Fibroblast of lung (primary cell): ENCODE results near the gene CP. TPM values are rescaled to one million over a fixed set of nuclear protein-coding genes. Genes with fewer than 3 reads are reported as not detected.
A peak's percentile ranks its signal among the peaks of the same experiment; 100 is the strongest.

Source experiments
- DNase-seq, 2 donors: peaks; one replicate each; pipeline versions ENCODE4 v3.0.0 to v3.0.0-alpha.2; 2010; ENCODE audit warnings: low read depth in 2 of 2
- H2AFZ ChIP-seq: 2 replicates; pipeline ENCODE4 v1.5.1; 2012; ENCODE audit warnings: low read length, control low read depth, inconsistent platforms
- H3K27ac ChIP-seq: 2 replicates; pipeline ENCODE4 v1.5.1; 2011; ENCODE audit warnings: low read length, control low read depth; ENCODE audit not compliant: insufficient read depth
- H3K27me3 ChIP-seq: 2 replicates; pipeline ENCODE4 v1.5.1; 2011; ENCODE audit warnings: mild to moderate bottlenecking, low read length; ENCODE audit not compliant: control insufficient read depth, insufficient read depth
- H3K36me3 ChIP-seq: 2 replicates; pipeline ENCODE4 v1.5.1; 2011; ENCODE audit warnings: low read length; ENCODE audit not compliant: control insufficient read depth, insufficient read depth
- H3K4me1 ChIP-seq: 2 replicates; pipeline ENCODE4 v1.5.1; 2011; ENCODE audit warnings: low read length; ENCODE audit not compliant: control insufficient read depth, insufficient read depth; ENCODE audit errors: extremely low read depth
- H3K4me2 ChIP-seq: 2 replicates; pipeline ENCODE4 v1.5.1; 2011; ENCODE audit warnings: low read length, control low read depth; ENCODE audit not compliant: insufficient read depth; ENCODE audit errors: extremely low read depth
- H3K4me3 ChIP-seq, 4 experiments: fragments of 200-600 bp in 1 of 4; sonication (generic) in 1 of 4; replicated peaks in 1 of 4; 2 replicates each; pipeline ENCODE4 v1.5.1; 2011 to 2016; ENCODE audit warnings: low read length in 4 of 4, low read depth in 3 of 4, mild to moderate bottlenecking in 3 of 4, control low read depth in 2 of 4, inconsistent platforms in 1 of 4, mixed read lengths in 1 of 4; ENCODE audit not compliant: insufficient read depth in 1 of 4; ENCODE audit errors: control extremely low read depth in 1 of 4
- H3K79me2 ChIP-seq: 2 replicates; pipeline ENCODE4 v1.5.1; 2012; ENCODE audit warnings: mild to moderate bottlenecking, low read length, inconsistent platforms; ENCODE audit not compliant: control insufficient read depth, insufficient read depth
- H3K9ac ChIP-seq: 2 replicates; pipeline ENCODE4 v1.5.1; 2011; ENCODE audit warnings: mild to moderate bottlenecking, low read length, control low read depth; ENCODE audit not compliant: insufficient read depth
- H3K9me3 ChIP-seq: 2 replicates; pipeline ENCODE4 v1.5.1; 2012; ENCODE audit warnings: low read depth, low read length; ENCODE audit not compliant: control insufficient read depth, insufficient read depth
- H4K20me1 ChIP-seq: 2 replicates; pipeline ENCODE4 v1.5.1; 2011; ENCODE audit warnings: low read length; ENCODE audit not compliant: control insufficient read depth, insufficient read depth; ENCODE audit errors: extremely low read depth
- EZH2 ChIP-seq: IDR thresholded peaks from 2 replicates; pipeline ENCODE4 v1.5.1; 2012; ENCODE audit warnings: low read length, control low read depth, mild to moderate bottlenecking; ENCODE audit errors: missing control alignments
- polyA plus RNA-seq, 2 donors: library from polyadenylated mRNA; depleted of rRNA in 1 of 2; stranded (reverse) in 1 of 2; unstranded in 1 of 2; fragments of >200 nt; gene quantifications; 2 replicates each; pipeline ENCODE4 v1.2.1, GENCODE V29; 2011 to 2012; ENCODE audit warnings: missing spikeins in 1 of 2
- total RNA-seq: library from RNA; depleted of rRNA; stranded (reverse); fragments of >200 nt; gene quantifications from 2 replicates; pipeline ENCODE4 v1.2.1, GENCODE V29; 2014
- TF ChIP-seq, protein P1 (sequence below), 2 donors: IDR thresholded peaks in 1 of 2; conservative IDR thresholded peaks in 1 of 2; 1 replicate in 1 of 2; 2 replicates in 1 of 2; pipeline ENCODE4 v1.5.1; 2011 to 2012; ENCODE audit warnings: low read length in 2 of 2, control low read depth in 1 of 2, inconsistent platforms in 1 of 2, low read depth in 1 of 2, mild to moderate bottlenecking in 1 of 2

CP gene
- total and polyA plus RNA-seq, 2 donors (not counting 1 experiment from before 2014, with no cell fraction given), result 0.03 TPM; not detected in 1

DNA sequence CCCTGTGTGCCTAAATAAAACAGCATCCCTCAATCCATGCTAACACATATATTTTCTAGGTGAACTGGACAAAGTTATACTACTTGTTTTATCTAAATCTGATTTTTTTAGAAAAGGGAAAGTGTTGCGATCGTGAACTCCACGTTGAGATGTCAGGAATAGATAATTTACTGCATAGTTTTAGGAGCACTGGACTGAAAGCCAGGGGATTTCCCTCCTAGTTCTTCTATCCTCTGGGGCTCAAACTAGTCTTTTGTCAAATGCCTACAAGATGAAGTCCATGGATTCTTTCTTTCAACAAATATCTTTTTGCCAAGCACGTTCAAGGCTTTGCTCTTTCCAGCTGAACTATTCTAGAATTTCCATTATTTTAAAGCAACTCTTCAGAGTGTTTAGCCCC lies 92.8 kb downstream of the CP start:
- H3K79me2 ChIP-seq, result peaks cover 29% of the 10 kb centered on the region
- H3K4me3 ChIP-seq, result peak overlapping the region; percentile 80 to 98 (median 92)
- peak overlapping the region; percentile 90 for H3K4me2 ChIP-seq
- peak overlapping the region; percentile 94 for H2AFZ ChIP-seq
- no peaks in the 10 kb centered on the region for H3K9me3 ChIP-seq
- no peaks in the 10 kb centered on the region for H3K27me3 ChIP-seq
- no peaks in the 10 kb centered on the region for H3K36me3 ChIP-seq
- no peaks in the 10 kb centered on the region for H4K20me1 ChIP-seq
- peak overlapping the region; percentile 90 for H3K27ac ChIP-seq
- TF ChIP-seq, protein P1, sequence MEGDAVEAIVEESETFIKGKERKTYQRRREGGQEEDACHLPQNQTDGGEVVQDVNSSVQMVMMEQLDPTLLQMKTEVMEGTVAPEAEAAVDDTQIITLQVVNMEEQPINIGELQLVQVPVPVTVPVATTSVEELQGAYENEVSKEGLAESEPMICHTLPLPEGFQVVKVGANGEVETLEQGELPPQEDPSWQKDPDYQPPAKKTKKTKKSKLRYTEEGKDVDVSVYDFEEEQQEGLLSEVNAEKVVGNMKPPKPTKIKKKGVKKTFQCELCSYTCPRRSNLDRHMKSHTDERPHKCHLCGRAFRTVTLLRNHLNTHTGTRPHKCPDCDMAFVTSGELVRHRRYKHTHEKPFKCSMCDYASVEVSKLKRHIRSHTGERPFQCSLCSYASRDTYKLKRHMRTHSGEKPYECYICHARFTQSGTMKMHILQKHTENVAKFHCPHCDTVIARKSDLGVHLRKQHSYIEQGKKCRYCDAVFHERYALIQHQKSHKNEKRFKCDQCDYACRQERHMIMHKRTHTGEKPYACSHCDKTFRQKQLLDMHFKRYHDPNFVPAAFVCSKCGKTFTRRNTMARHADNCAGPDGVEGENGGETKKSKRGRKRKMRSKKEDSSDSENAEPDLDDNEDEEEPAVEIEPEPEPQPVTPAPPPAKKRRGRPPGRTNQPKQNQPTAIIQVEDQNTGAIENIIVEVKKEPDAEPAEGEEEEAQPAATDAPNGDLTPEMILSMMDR (conservative IDR thresholded peaks at IDR 0.05 in 1 of 2, IDR thresholded peaks at IDR 0.05 in 1 of 2; ENCODE audit: low read depth in 1 of 2, low read length in 2 of 2), result no peak
- TF ChIP-seq EZH2, result no peak
- peak overlapping the region; percentile 70 for H3K9ac ChIP-seq
- no peak for DNase-seq
- H3K4me1 ChIP-seq, result no peaks in the 10 kb centered on the region

DNA sequence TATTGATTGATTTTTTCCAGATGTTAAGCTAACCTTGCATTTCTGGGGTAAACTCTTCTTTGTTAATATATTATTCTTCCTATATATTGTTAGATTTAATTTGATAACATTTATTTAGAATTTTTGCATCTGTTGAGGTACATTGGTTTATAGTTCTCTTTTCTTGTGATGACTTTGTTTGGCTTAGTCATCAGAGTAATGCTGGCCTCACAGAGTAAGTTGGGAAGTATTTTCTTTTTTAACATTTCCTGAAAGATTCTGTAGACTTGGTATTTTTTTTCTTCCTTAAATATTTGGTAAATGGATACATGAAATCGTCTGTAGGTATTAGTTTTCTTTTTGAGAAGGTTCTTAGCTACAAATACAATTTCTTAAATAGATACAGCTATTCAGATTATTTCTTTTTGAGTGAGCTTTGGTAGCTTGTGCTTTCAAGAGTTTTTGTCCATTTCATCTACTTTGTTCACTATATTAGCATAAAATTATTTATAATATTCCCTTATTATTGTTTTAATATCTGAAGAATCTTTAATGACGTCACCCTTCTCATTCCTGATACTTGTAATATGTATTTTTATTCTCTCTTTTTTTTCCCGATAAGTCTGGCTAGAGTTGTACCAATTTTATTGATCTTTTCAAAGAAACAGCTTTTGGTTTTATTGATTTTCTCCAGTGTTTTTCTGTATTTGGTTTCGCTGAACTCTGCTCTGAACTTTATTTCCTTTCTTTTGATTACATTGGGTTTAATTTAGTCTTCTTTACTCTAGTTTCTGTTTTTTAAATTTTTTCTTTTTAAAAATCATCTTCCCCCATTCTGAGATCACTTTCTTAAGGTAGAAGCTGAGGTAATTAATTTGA lies 98.7 kb downstream of the CP start:
- H3K9ac ChIP-seq, result no peak overlapping the region
- H3K27ac ChIP-seq, result no peak overlapping the region
- no peak overlapping the region for H2AFZ ChIP-seq
- H3K9me3 ChIP-seq, result no peaks in the 10 kb centered on the region
- no peak overlapping the region for H3K4me3 ChIP-seq
- peak in 1 of 2 donors; percentile 27 for DNase-seq
- H4K20me1 ChIP-seq, result no peaks in the 10 kb centered on the region
- H3K4me2 ChIP-seq, result no peak overlapping the region
- TF ChIP-seq, protein P1 (conservative IDR thresholded peaks at IDR 0.05 in 1 of 2, IDR thresholded peaks at IDR 0.05 in 1 of 2; ENCODE audit: low read depth in 1 of 2, low read length in 2 of 2), result no peak
- no peak for TF ChIP-seq EZH2
- H3K27me3 ChIP-seq, result no peaks in the 10 kb centered on the region
- H3K4me1 ChIP-seq, result no peaks in the 10 kb centered on the region
- no peaks in the 10 kb centered on the region for H3K79me2 ChIP-seq
- H3K36me3 ChIP-seq, result no peaks in the 10 kb centered on the region

Other genes with a start within 250 kb of the CP start
- 43.1 and 71.5 TPM in 2 replicates for gene GYG1, start 230.3 kb downstream of the CP start, total RNA-seq
- 88.5 and 224 TPM in 2 replicates for gene GYG1, start 230.3 kb downstream of the CP start, polyA plus RNA-seq
- 51.4 and 67.2 TPM in 2 replicates for gene HLTF, start 135.3 kb downstream of the CP start, total RNA-seq
- 17.1 and 22.1 TPM in 2 replicates for gene HLTF, start 135.3 kb downstream of the CP start, polyA plus RNA-seq
- 27.0 and 33.4 TPM in 2 replicates for gene HPS3, start 92.2 kb downstream of the CP start, total RNA-seq
- gene HPS3, start 92.2 kb downstream of the CP start, polyA plus RNA-seq, result 31.0 and 31.2 TPM in 2 replicates
- gene TM4SF18, start 111.8 kb upstream of the CP start, total RNA-seq, result not detected in 2 replicates
- not detected in 2 replicates for gene TM4SF18, start 111.8 kb upstream of the CP start, polyA plus RNA-seq
- 46.0 and 423 TPM in 2 replicates for gene TM4SF1, start 155.8 kb upstream of the CP start, total RNA-seq
- gene TM4SF1, start 155.8 kb upstream of the CP start, polyA plus RNA-seq, result 301 and 353 TPM in 2 replicates